ENCODE data around the gene ABHD5. TPM values are rescaled to one million over a fixed set of nuclear protein-coding genes. Genes with fewer than 3 reads are reported as not detected.
A peak's percentile ranks its signal among the peaks of the same experiment; 100 is the strongest.

Gene ABHD5
- total RNA-seq, 1 experiment from 2014 or later = 9.9 TPM

DNA sequence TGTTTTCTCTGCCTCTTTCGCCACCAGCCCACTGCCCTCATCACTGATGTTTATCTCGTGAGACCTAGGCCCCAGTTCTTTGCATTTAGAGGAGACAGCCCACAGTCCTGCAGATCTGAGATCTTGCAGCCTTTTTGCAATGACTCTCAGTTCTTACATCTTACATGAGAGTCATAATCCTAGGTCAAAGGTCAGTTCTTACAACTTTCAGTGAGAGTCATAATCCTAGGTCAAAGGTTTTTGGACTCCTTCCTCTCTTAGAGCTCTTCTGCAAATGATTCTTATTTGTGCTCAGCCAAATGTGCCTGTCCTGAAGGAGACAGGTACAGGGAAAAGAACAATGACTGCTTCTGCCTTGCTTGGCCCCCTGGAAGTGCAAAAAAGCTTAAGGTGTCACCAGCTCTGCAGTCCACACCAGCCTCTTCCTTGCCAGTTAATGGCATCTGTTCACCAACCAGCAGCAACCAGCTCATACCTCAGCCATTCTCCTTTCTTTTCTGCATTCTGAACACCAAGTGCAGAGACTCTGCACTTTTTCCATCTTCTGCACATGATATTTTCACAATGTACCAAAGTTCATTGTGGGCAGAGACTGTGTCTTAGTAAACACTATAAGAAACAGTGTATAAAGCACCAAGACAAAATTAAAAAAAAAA, 67.1 kb downstream of the ABHD5 start:
- H3K36me3 ChIP-seq (ENCODE audit: insufficient read depth, low read length, poor library complexity, severe bottlenecking) = no peaks in the 10 kb centered on the region
- intact Hi-C loops (cut with micrococcal nuclease; ENCODE audit: unreplicated experiment) = no loop called here
- H3K27ac ChIP-seq (ENCODE audit: low read depth, low read length, poor library complexity, severe bottlenecking) = no peak overlapping the region
- H3K27me3 ChIP-seq (replicated peaks; ENCODE audit: insufficient read depth, low read depth, low read length, poor library complexity) = no peaks in the 10 kb centered on the region
- H3K4me1 ChIP-seq (ENCODE audit: insufficient read depth, low read length, poor library complexity, severe bottlenecking) = no peaks in the 10 kb centered on the region
- no peak for DNase-seq (ENCODE audit: low spot score)
- CTCF ChIA-PET = no interaction called here
- POLR2A ChIA-PET (ENCODE audit: low non-redundant PET) = no interaction called here
- no TSS peak for BruUV-seq (replicated peaks)
- no peak for TF ChIP-seq EZH2 (IDR thresholded peaks at IDR 0.05; ENCODE audit: borderline replicate concordance, low read depth, low read length, poor library complexity, severe bottlenecking)
- TF ChIP-seq, protein P1, sequence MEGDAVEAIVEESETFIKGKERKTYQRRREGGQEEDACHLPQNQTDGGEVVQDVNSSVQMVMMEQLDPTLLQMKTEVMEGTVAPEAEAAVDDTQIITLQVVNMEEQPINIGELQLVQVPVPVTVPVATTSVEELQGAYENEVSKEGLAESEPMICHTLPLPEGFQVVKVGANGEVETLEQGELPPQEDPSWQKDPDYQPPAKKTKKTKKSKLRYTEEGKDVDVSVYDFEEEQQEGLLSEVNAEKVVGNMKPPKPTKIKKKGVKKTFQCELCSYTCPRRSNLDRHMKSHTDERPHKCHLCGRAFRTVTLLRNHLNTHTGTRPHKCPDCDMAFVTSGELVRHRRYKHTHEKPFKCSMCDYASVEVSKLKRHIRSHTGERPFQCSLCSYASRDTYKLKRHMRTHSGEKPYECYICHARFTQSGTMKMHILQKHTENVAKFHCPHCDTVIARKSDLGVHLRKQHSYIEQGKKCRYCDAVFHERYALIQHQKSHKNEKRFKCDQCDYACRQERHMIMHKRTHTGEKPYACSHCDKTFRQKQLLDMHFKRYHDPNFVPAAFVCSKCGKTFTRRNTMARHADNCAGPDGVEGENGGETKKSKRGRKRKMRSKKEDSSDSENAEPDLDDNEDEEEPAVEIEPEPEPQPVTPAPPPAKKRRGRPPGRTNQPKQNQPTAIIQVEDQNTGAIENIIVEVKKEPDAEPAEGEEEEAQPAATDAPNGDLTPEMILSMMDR (conservative IDR thresholded peaks at IDR 0.05; ENCODE audit: low read depth, low read length) = no peak
- H3K9me3 ChIP-seq (ENCODE audit: low read depth, low read length, poor library complexity, severe bottlenecking) = no peaks in the 10 kb centered on the region
- H3K4me3 ChIP-seq (ENCODE audit: low read depth, low read length, poor library complexity, severe bottlenecking) = no peak overlapping the region

DNA sequence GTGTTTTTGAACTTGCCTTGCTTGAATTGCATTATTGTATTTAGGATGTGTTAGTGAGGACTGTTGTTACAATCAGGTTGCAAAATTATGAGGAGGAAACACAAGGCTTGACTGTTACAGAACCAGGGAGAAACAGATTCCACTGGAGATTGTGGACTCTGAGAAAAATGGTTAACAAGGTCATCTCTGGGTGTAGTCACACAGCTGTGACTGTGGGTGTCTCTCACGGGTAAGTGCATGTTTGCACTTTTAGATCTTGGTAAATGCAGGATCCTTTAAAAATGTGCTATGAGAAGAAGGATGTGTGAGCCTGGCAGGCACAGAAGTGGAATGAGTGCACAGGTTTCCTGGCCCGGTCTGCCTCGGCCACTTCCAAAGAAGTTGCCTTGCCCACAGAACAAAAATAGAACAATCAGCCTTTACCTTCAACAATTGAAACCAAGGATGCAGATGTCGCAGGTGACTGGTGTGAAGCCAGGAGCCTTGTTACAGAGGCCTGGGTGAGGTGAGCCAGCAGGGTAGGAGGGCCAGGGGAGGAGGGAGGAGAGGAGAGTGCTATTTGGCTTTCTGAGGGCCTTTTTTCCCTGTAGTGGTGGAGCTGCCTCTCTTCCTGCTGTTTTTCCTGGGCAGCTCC, 68.0 kb downstream of the ABHD5 start:
- Histone ChIP-seq H3K36me3 (ENCODE audit: insufficient read depth, low read length, poor library complexity, severe bottlenecking) (no peaks in the 10 kb centered on the region), H3K27ac (ENCODE audit: low read depth, low read length, poor library complexity, severe bottlenecking) (no peak overlapping the region), H3K9me3 (ENCODE audit: low read depth, low read length, poor library complexity, severe bottlenecking) (no peaks in the 10 kb centered on the region), H3K27me3 (replicated peaks; ENCODE audit: insufficient read depth, low read depth, low read length, poor library complexity) (no peaks in the 10 kb centered on the region), H3K4me1 (ENCODE audit: insufficient read depth, low read length, poor library complexity, severe bottlenecking) (no peaks in the 10 kb centered on the region), H3K4me3 (ENCODE audit: low read depth, low read length, poor library complexity, severe bottlenecking) (no peak overlapping the region)
- CTCF ChIA-PET = no interaction called here
- no peak for TF ChIP-seq EZH2 (IDR thresholded peaks at IDR 0.05; ENCODE audit: borderline replicate concordance, low read depth, low read length, poor library complexity, severe bottlenecking)
- TF ChIP-seq, protein P1 (conservative IDR thresholded peaks at IDR 0.05; ENCODE audit: low read depth, low read length) = no peak
- POLR2A ChIA-PET (ENCODE audit: low non-redundant PET) = no interaction called here
- DNase-seq (ENCODE audit: low spot score) = no peak
- no TSS peak for BruUV-seq (replicated peaks)
- intact Hi-C loops (cut with micrococcal nuclease; ENCODE audit: unreplicated experiment) = no loop called here

DNA sequence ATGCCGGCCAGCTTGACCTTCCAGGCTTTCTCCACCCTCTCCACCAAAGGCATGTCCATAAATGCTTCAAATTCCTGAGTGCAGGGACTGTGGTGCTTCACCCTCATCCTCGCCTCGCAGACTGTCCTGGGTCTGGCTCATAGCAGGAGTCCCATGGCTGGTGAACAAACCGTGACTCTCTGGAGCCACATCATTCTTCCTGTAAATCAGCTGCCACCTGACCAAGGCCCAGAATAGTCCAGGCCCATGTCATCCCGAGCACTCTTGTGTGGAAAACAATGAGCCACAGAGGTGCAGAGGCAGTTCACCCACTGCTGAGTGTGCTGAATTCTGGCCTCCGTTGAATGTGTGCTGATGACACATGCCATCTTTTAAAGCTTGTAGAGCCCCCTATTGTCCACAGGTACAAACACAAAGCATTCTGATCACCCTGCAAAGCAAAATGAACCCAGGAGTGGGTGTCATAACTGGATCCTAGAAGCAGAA, 68.6 kb downstream of the ABHD5 start:
- no peaks in the 10 kb centered on the region for H3K27me3 ChIP-seq (replicated peaks; ENCODE audit: insufficient read depth, low read depth, low read length, poor library complexity)
- no peaks in the 10 kb centered on the region for H3K9me3 ChIP-seq (ENCODE audit: low read depth, low read length, poor library complexity, severe bottlenecking)
- H3K4me1 ChIP-seq (ENCODE audit: insufficient read depth, low read length, poor library complexity, severe bottlenecking) = no peaks in the 10 kb centered on the region
- no peak overlapping the region for H3K4me3 ChIP-seq (ENCODE audit: low read depth, low read length, poor library complexity, severe bottlenecking)
- H3K27ac ChIP-seq (ENCODE audit: low read depth, low read length, poor library complexity, severe bottlenecking) = no peak overlapping the region
- BruUV-seq (replicated peaks) = no TSS peak
- DNase-seq (ENCODE audit: low spot score) = no peak
- ChIA-PET CTCF (no interaction called here), POLR2A (ENCODE audit: low non-redundant PET) (no interaction called here)
- no peaks in the 10 kb centered on the region for H3K36me3 ChIP-seq (ENCODE audit: insufficient read depth, low read length, poor library complexity, severe bottlenecking)
- intact Hi-C loops (cut with micrococcal nuclease; ENCODE audit: unreplicated experiment) = no loop called here
- no peak for TF ChIP-seq EZH2 (IDR thresholded peaks at IDR 0.05; ENCODE audit: borderline replicate concordance, low read depth, low read length, poor library complexity, severe bottlenecking)
- TF ChIP-seq, protein P1 (conservative IDR thresholded peaks at IDR 0.05; ENCODE audit: low read depth, low read length) = 0 out of 2 replicates have a peak, but pooled peaks have one; percentile 25
